ENCODE data around the gene OR52D1. TPM values are rescaled to one million over a fixed set of nuclear protein-coding genes. Genes with fewer than 3 reads are reported as not detected.

OR52D1 gene
- total and polyA plus RNA-seq, 2 donors from 2014 or later = not detected

- H3K27me3 ChIP-seq (ENCODE audit: control insufficient read depth, insufficient read depth, low read length) = no peaks in the 10 kb centered on the region
- no peaks in the 10 kb centered on the region for H3K9me3 ChIP-seq (ENCODE audit: control insufficient read depth in 2 of 3, insufficient read depth in 1 of 3, low read length in 3 of 3)
- no peak for TF ChIP-seq CTCF (IDR thresholded peaks at IDR 0.05; ENCODE audit: borderline replicate concordance, extremely low read depth, insufficient read depth)
- intact Hi-C loops (cut with DNase I) = no loop called here
- H3K4me1 ChIP-seq (ENCODE audit: control insufficient read depth in 2 of 3, insufficient read depth in 2 of 3, low read depth in 1 of 3, low read length in 3 of 3) = no peaks in the 10 kb centered on the region
- FAIRE-seq = no peak
- DNase-seq = no peak
- H3K9ac ChIP-seq (ENCODE audit: low read length in 3 of 3) = no peak overlapping the region
- H3K4me3 ChIP-seq (ENCODE audit: low read length in 3 of 3) = no peak overlapping the region
- no peaks in the 10 kb centered on the region for H3K36me3 ChIP-seq (ENCODE audit: control insufficient read depth in 2 of 3, insufficient read depth in 3 of 3, low read length in 3 of 3)
- H3K27ac ChIP-seq (ENCODE audit: low read depth in 2 of 2, low read length in 2 of 2) = no peak overlapping the region
These were observed 20.1 kb downstream of the OR52D1 start for GRCh38 chr11:5508605-5509004.

GRCh38 chr11:5509803-5510202, 21.3 kb downstream of the OR52D1 start, which contains the start of gene UBQLN3:
Gene UBQLN3 (minus strand): TSS chr11:5509957. CDS start chr11:5509558, 399 bp downstream.
- intact Hi-C loops (cut with DNase I) = no loop called here
- no peak for TF ChIP-seq CTCF (IDR thresholded peaks at IDR 0.05; ENCODE audit: borderline replicate concordance, extremely low read depth, insufficient read depth)

DNA sequence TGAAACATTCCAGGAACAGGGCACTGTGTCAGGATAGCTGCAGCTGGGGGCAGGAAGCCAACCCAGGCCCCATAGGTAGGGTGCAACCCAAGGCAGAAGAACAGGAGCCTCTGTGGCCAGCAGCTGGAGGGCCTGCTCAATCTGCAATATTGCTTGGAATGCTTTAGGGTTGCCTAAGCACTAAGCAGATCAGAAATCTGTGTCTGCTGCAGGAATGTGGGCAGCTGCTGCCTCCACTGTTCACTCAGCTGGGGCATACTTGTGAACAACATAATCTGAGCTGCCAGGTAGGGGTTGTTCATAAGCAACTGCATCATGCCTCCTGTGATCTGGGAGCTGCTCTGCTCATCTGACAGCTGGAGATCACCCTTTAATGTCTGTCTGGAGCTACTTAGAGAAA, 26.4 kb downstream of the OR52D1 start:
- TF ChIP-seq CTCF (IDR thresholded peaks at IDR 0.05; ENCODE audit: borderline replicate concordance, extremely low read depth, insufficient read depth) = no peak
- H3K27ac ChIP-seq (ENCODE audit: low read depth in 2 of 2, low read length in 2 of 2) = no peak overlapping the region
- no peaks in the 10 kb centered on the region for H3K9me3 ChIP-seq (ENCODE audit: control insufficient read depth in 2 of 3, insufficient read depth in 1 of 3, low read length in 3 of 3)
- no peak overlapping the region for H3K4me3 ChIP-seq (ENCODE audit: low read length in 3 of 3)
- no peaks in the 10 kb centered on the region for H3K4me1 ChIP-seq (ENCODE audit: control insufficient read depth in 2 of 3, insufficient read depth in 2 of 3, low read depth in 1 of 3, low read length in 3 of 3)
- DNase-seq (no peak), FAIRE-seq (no peak)
- H3K9ac ChIP-seq (ENCODE audit: low read length in 3 of 3) = no peak overlapping the region
- intact Hi-C loops (cut with DNase I) = no loop called here
- H3K36me3 ChIP-seq (ENCODE audit: control insufficient read depth in 2 of 3, insufficient read depth in 3 of 3, low read length in 3 of 3) = no peaks in the 10 kb centered on the region
- no peaks in the 10 kb centered on the region for H3K27me3 ChIP-seq (ENCODE audit: control insufficient read depth, insufficient read depth, low read length)

More at GRCh38 chr11:5509803-5510202, 21.3 kb downstream of the OR52D1 start, which contains the start of gene UBQLN3:
- Histone ChIP-seq H3K9ac (ENCODE audit: low read length in 3 of 3) (no peak within 1 kb of the TSS), H3K4me1 (ENCODE audit: control insufficient read depth in 2 of 3, insufficient read depth in 2 of 3, low read depth in 1 of 3, low read length in 3 of 3) (no peaks in the 10 kb centered on the region), H3K9me3 (ENCODE audit: control insufficient read depth in 2 of 3, insufficient read depth in 1 of 3, low read length in 3 of 3) (no peaks in the 10 kb centered on the region), H3K36me3 (ENCODE audit: control insufficient read depth in 2 of 3, insufficient read depth in 3 of 3, low read length in 3 of 3) (no peaks in the 10 kb centered on the region), H3K4me3 (ENCODE audit: low read length in 3 of 3) (no peak within 1 kb of the TSS), H3K27me3 (ENCODE audit: control insufficient read depth, insufficient read depth, low read length) (no peaks in the 10 kb centered on the region), H3K27ac (ENCODE audit: low read depth in 2 of 2, low read length in 2 of 2) (no peak within 1 kb of the TSS)
- FAIRE-seq (no peak), DNase-seq (no peak)

DNA sequence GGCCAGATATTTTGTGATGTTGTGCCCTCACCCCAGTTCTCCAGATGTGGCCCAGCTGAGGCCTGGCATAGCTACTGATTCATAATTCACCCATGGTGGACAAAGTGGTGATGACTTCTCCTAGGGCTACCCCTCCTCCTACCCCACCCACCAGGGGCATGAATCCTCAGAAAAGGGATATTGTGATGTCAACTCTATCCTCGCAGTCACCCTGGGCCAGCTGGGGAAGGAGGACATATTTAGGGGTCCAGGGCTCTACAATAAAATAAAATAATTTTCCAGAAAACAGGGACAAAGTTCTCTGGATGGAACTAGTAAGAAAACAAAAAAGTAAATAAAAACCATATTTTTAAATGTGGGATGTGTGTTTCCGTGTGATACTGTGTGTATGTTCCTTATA, 28.1 kb downstream of the OR52D1 start, which contains the start of gene UBQLNL:
TSS of gene UBQLNL (minus strand) at position 101 of the 400 bp plus-strand sequence. CDS start 258 bp downstream, outside the sequence.
- H3K36me3 ChIP-seq (ENCODE audit: control insufficient read depth in 2 of 3, insufficient read depth in 3 of 3, low read length in 3 of 3) = no peaks in the 10 kb centered on the region
- TF ChIP-seq CTCF (IDR thresholded peaks at IDR 0.05; ENCODE audit: borderline replicate concordance, extremely low read depth, insufficient read depth) = no peak
- H3K9me3 ChIP-seq (ENCODE audit: control insufficient read depth in 2 of 3, insufficient read depth in 1 of 3, low read length in 3 of 3) = no peaks in the 10 kb centered on the region
- FAIRE-seq = no peak
- no peaks in the 10 kb centered on the region for H3K27me3 ChIP-seq (ENCODE audit: control insufficient read depth, insufficient read depth, low read length)
- H3K9ac ChIP-seq (ENCODE audit: low read length in 3 of 3) = no peak within 1 kb of the TSS
- no peak within 1 kb of the TSS for H3K27ac ChIP-seq (ENCODE audit: low read depth in 2 of 2, low read length in 2 of 2)
- intact Hi-C loops (cut with DNase I) = no loop called here
- no peaks in the 10 kb centered on the region for H3K4me1 ChIP-seq (ENCODE audit: control insufficient read depth in 2 of 3, insufficient read depth in 2 of 3, low read depth in 1 of 3, low read length in 3 of 3)
- H3K4me3 ChIP-seq (ENCODE audit: low read length in 3 of 3) = no peak within 1 kb of the TSS
- DNase-seq = no peak
